ENCODE data around the gene C6orf47.

- TF ChIP-seq ISL1 (CRISPR knock-in tag; IDR thresholded peaks at IDR 0.05), result no peak
- TF ChIP-seq CSDC2 (CRISPR knock-in tag; IDR thresholded peaks at IDR 0.05), result no peak
- TF ChIP-seq TCF4 (CRISPR knock-in tag; IDR thresholded peaks at IDR 0.05; ENCODE audit: borderline replicate concordance), result no peak
- no peak for TF ChIP-seq ZNF70 (CRISPR knock-in tag; IDR thresholded peaks at IDR 0.05)
These were observed 49.6 kb downstream of the C6orf47 start for GRCh38 chr6:31610968-31611367.

Measured in SK-N-SH treated with all-trans-retinoic acid at 6 μM for 48 hours (cell line).